ENCODE results near the gene NCAPG2. TPM values are rescaled to one million over a fixed set of nuclear protein-coding genes. Genes with fewer than 3 reads are reported as not detected.

Gene NCAPG2
- total RNA-seq, 1 experiment from 2014 or later: 99.4 TPM

DNA sequence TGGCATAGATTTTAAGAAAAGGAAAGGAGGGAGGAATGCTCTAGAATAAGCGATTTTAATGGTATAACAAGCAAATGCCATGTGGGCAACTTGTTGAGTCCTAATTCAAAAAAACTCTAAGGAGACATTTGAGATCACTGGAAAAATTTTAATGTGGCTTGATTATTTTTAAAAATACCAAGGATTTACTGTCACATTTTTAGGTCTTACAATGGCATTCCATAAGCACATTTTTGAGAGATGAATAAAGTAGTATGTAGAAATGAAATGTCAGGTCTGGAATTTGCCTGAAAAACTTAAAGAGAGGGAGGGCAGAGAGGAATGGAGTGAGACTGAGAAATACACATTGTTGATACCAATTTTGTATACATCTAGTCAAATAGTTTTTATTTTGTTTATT lies 20.3 kb downstream of the NCAPG2 start:
- Mint-ChIP-seq H3K4me3 (no peak overlapping the region), H3K4me1 (no peaks in the 10 kb centered on the region), H3K27ac (no peak overlapping the region; a peak in 1 of 7 replicates), H3K9me3 (no peaks in the 10 kb centered on the region), H3K27me3 (ENCODE audit: low read depth) (no peaks in the 10 kb centered on the region), H3K36me3 (ENCODE audit: insufficient read depth in 1 of 3, low read depth in 3 of 3) (peaks cover 36 to 84% (median 76%) of the 10 kb centered on the region in 3 experiments; a peak in 6 of 7 replicates)
- Histone ChIP-seq H3T11ph (ENCODE audit: low read length) (no peak overlapping the region), H2BK15ac (ENCODE audit: low read depth, low read length) (no peak overlapping the region), H3K27me3 (ENCODE audit: insufficient read depth, low read length) (no peaks in the 10 kb centered on the region), H2BK20ac (ENCODE audit: low read depth, low read length, poor library complexity, severe bottlenecking) (no peak overlapping the region), H4K5ac (ENCODE audit: insufficient read length, low read depth, low read length) (no peak overlapping the region), H4K8ac (replicated peaks; ENCODE audit: insufficient read length, low read depth, low read length) (no peak overlapping the region), H3K9ac (ENCODE audit: extremely low read depth, insufficient read length, low read length) (no peak overlapping the region), H4K91ac (ENCODE audit: insufficient read length, low read depth, low read length) (no peak overlapping the region), H2BK120ac (ENCODE audit: low read depth, low read length, poor library complexity, severe bottlenecking) (no peak overlapping the region), H2BK12ac (ENCODE audit: insufficient read length, low read depth, low read length) (no peak overlapping the region), H3K27ac (ENCODE audit: insufficient read length, low read depth, low read length) (no peak overlapping the region), H3K4me2 (ENCODE audit: insufficient read depth, insufficient read length, low read length) (no peak overlapping the region), H3K18ac (ENCODE audit: insufficient read length, low read depth, low read length) (no peak overlapping the region), H3K4me1 (ENCODE audit: insufficient read depth, low read length) (no peaks in the 10 kb centered on the region), H2BK5ac (ENCODE audit: insufficient read length, low read length) (no peak overlapping the region), H3K14ac (ENCODE audit: insufficient read depth, low read length) (no peak overlapping the region), H3K56ac (ENCODE audit: insufficient read length, low read depth, low read length) (no peak overlapping the region), H3K9me3 (ENCODE audit: control insufficient read depth, low read depth, low read length) (no peaks in the 10 kb centered on the region), H2AFZ (ENCODE audit: low read length) (no peak overlapping the region), H3K23me2 (ENCODE audit: insufficient read length, low read depth, low read length, poor library complexity, severe bottlenecking) (no peaks in the 10 kb centered on the region), H3K79me1 (ENCODE audit: insufficient read depth, low read depth, low read length, poor library complexity, severe bottlenecking) (no peaks in the 10 kb centered on the region), H2AK5ac (ENCODE audit: insufficient read length, low read length) (no peak overlapping the region), H3K79me2 (ENCODE audit: insufficient read depth, low read length) (no peaks in the 10 kb centered on the region), H3K4ac (ENCODE audit: low read depth, low read length) (no peak overlapping the region), H4K20me1 (ENCODE audit: control insufficient read depth, insufficient read depth, insufficient read length) (no peaks in the 10 kb centered on the region), H3K23ac (ENCODE audit: insufficient read length, low read depth, low read length) (no peak overlapping the region)
- TF ChIP-seq, protein P1, sequence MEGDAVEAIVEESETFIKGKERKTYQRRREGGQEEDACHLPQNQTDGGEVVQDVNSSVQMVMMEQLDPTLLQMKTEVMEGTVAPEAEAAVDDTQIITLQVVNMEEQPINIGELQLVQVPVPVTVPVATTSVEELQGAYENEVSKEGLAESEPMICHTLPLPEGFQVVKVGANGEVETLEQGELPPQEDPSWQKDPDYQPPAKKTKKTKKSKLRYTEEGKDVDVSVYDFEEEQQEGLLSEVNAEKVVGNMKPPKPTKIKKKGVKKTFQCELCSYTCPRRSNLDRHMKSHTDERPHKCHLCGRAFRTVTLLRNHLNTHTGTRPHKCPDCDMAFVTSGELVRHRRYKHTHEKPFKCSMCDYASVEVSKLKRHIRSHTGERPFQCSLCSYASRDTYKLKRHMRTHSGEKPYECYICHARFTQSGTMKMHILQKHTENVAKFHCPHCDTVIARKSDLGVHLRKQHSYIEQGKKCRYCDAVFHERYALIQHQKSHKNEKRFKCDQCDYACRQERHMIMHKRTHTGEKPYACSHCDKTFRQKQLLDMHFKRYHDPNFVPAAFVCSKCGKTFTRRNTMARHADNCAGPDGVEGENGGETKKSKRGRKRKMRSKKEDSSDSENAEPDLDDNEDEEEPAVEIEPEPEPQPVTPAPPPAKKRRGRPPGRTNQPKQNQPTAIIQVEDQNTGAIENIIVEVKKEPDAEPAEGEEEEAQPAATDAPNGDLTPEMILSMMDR (conservative IDR thresholded peaks at IDR 0.05): no peak
- no CpG with 5 or more reads among the region's 1 CpG for WGBS (ENCODE audit: extremely low coverage, insufficient read length, low lambda C conversion rate)
- no peak for DNase-seq
